ENCODE results near the gene GUCY2D. TPM values are rescaled to one million over a fixed set of nuclear protein-coding genes. Genes with fewer than 3 reads are reported as not detected.
"Not testable (repeated sequence)": the region's sequence is repeated elsewhere in the genome, so short reads cannot be mapped to it uniquely, and the experiment has no call there.

The GUCY2D gene
- total RNA-seq, 1 experiment from 2014 or later: not detected

- DNase-seq (ENCODE audit: low spot score): no peak
Measured at GRCh38 chr17:8044819-8045810, 42.7 kb downstream of the GUCY2D start.

DNA sequence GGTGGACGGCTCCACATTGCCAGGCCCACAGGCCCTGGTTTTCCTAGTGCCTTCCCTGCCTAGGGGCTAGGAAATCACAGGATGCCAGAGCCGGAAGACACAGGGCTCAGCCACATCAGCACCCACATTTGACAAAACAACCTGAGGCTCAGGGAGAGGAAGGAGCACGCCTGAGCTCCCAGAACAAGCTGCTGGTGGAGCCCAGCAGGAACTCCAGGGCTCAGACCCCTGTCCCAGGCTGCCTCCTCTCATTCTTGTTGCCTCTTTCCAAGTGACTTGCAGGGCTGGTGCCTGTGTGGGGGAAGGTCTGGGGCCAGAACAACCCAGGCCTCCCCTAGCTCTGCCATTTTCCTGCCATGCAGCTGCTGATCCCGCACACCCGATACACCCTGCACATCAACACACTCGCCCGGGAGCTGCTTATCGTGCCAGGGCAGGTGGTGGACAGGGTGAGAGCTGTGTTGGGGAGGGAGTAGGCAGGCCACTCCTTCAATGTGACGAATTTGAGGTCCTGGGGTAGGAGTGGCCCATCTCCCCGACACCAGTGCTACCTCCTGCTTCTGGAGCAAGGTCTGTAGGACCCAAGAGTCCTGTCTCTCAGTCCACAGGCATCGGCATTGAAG, 44.0 kb downstream of the GUCY2D start:
- DNase-seq (ENCODE audit: low spot score): no peak

- DNase-seq (ENCODE audit: low spot score): no peak
Measured at GRCh38 chr17:8046929-8047768, 44.7 kb downstream of the GUCY2D start.

DNA sequence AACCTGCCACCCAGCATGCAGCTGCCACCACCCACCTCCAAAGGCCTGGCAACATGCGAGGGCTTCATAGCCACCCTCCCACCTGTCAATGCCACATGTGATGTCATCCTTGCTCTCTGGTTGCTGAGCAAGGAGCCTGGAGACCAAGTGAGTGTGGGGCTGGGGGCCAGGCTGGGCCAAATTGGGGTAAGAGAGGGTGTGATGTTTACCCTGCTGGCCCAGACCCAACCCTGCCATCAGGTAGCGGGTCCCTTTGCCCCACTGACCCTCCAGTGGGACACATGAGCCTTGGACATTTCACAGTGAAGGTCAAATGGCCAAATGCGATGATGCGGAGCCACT, 45.3 kb downstream of the GUCY2D start:
- DNase-seq (ENCODE audit: low spot score): no peak

GRCh38 chr17:8048236-8048635, 45.8 kb downstream of the GUCY2D start:
- no peak for DNase-seq (ENCODE audit: low spot score)

DNA sequence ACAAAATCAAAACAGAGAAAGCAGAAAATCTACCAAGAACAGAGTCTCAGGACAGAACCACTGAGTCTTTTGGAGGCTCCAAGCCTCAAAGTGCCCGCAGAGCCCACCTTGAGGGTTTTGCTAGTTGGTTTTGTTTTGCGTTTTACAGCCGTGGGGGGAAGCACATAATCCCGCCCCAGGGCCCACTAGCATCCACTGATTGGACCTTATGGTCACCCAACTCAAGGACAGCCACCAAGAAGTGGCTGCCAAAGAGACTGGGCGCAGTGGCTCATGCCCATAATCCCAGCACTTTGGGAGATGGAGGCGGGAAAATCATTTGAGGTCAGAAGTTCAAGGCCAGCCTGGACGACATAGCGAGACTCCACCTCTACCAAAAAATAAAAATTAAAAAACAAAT, 46.3 kb downstream of the GUCY2D start:
- DNase-seq (ENCODE audit: low spot score): no peak

DNA sequence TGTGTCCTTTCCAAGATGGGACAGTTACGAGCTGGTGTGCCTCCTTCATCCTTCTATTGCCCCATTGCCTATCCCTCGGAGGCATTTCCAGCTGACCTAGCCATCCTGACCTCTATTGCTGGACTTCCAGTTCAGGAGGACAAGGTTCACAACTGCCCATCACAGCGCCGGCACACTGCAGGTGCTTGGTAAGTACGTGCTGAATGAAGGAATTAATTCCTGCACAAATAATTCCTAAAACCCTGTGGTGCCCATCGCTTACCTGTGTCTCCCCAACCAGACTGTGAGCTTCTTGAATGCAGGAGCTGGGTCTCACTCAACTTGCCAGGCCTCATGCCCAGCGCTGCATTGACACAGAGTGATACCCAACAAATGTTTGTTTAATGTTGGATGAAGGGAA, 49.4 kb downstream of the GUCY2D start:
- DNase-seq (ENCODE audit: low spot score): no peak

DNA sequence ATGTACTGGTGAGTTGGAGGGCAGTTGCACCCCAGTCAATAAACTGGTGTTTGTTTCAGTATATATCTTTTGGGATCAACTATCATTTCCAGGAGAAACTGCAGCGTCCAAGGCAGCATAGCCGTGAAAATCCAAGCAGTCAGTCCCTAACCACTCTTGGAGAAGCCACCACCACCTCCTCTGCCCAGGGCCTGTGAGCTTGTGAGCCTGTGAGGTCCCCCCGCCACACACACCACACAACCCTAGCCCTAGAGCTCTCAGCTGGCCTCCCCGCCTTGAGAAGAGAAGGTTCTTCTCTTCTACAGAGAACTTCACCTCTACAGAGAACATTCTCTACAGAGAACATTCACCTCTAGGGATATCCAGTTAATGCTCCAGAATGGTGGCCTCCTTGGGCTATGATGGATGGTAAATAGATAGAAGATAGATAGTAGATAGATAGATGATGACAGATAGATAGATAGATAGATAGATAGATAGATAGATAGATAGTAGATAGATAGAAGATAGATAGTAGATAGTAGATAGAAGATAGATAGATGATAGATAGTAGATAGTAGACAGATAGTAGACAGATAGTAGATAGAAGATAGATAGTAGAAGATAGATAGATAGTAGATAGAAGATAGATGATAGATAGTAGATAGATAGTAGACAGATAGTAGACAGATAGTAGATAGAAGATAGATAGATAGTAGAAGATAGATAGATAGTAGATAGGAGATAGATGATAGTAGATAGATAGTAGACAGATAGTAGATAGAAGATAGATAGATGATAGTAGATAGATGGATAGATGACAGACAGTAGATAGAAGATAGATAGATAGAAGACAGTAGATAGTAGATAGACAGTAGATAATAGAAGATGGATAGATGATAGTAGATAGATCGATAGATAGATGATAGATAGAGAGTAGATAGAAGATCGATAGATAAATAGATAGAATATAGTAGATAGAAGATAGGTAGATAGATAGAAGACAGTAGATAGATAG, 50.1 kb downstream of the GUCY2D start:
- no peak for DNase-seq (ENCODE audit: low spot score)

DNA sequence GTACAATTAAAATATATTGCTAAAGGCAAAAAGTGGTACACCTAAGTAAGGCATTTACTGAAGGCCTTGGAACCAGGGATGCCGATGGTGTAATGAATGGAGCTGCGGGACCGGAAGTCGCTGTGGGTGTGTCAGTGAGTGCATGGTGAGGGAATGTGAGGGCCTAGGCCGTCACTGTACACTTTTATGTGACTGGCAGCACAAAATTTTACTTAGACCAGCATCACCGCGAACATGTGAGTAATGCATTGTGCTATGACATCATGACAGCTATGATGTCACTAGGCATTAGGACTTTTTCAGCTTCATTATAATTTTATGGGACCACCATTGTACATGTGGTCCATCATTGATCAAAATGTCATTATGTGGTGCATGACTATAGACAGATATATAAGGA, 51.2 kb downstream of the GUCY2D start:
- DNase-seq (ENCODE audit: low spot score): no peak

- no peak for DNase-seq (ENCODE audit: low spot score)
Measured at GRCh38 chr17:8055851-8056231, 53.4 kb downstream of the GUCY2D start.

- peak; percentile 65 for DNase-seq (ENCODE audit: low spot score)
Measured at GRCh38 chr17:8056232-8056975, 54.0 kb downstream of the GUCY2D start.

DNA sequence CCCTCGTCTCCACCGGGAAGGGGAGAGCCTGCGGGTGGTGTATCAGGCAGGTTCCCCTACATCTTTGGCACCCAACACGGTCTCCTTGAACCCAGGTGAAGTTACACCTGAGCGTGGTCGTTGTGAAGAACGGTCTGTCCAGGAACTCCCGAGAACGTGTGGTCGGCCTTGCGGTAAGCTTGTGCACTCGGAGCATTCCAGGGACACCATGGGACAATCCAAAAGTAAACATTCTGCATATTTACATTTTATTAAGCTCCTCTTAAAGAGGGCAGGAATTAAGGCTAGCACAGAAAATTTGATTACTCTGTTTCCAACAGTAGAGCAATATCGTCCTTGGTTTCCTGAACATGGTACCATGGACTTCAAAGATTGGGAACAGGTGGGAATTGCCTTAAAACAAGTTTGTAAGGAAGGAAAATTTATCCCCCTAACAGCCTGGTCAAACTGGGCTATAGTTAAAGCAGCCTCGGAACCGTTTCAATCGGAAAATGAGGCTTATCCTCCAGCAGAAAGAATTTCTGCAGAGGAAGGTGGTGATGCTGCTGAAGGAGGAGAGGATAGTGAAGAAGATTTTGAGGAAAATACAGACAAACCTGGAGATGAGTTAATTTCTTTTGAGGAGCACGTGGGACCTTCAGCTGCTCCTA, 54.7 kb downstream of the GUCY2D start:
- DNase-seq (ENCODE audit: low spot score): no peak

DNA sequence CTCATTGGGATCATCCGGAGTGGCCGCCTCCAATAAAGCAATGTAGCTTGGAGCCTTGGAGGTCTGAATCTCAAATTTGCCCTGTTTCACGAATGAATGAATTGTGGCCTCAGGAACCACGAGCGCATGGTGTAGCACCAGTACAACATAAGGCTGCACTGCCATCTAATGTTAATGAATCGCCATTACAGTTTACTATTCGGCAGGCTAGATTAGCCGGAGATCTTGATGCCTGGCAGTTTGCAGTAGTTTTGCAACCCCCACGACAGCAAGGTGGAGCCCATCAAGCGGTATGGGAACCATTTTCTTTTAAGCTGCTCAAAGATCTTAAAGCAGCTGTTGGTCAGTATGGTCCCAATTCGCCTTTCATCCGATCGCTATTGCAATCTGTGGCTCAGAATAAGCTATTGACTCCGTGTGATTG, 55.3 kb downstream of the GUCY2D start:
- peak; percentile 73 for DNase-seq (ENCODE audit: low spot score)

- no peak for DNase-seq (ENCODE audit: low spot score)
Measured at GRCh38 chr17:8059131-8059530, 56.7 kb downstream of the GUCY2D start.

DNA sequence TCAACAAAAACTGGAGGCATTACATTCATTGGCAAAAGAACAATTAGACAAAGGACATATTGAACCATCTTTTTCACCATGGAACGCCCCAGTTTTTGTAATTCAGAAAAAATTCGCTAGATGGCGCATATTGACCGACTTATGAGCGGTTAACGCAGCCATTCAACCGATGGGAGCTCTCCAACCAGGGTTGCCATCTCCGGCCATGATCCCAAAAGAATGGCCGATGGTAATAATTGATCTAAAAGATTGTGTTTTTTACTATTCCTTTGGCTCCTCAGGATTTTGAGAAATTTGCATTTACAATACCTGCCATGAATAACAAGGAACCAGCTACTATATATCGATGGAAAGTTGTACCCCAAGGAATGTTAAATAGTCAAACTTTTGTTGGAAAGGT, 57.9 kb downstream of the GUCY2D start:
- no peak for DNase-seq (ENCODE audit: low spot score)

DNA sequence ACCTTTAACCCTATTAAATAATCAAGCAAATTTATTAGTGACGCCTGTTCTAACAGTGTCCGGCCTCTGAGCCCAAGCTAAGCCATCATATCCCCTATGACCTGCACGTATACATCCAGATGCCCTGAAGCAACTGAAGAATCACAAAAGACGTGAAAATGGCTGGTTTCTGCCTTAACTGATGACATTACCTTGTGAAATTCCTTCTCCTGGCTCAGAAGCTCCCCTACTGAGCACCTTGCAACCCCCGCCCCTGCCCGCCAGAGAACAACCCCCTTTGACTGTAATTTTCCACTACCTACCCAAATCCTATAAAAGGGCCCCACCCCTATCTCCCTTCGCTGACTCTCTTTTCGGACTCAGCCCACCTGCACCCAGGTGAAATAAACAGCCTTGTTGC, 59.4 kb downstream of the GUCY2D start:
- DNase-seq (ENCODE audit: low spot score): not testable (repeated sequence)

DNA sequence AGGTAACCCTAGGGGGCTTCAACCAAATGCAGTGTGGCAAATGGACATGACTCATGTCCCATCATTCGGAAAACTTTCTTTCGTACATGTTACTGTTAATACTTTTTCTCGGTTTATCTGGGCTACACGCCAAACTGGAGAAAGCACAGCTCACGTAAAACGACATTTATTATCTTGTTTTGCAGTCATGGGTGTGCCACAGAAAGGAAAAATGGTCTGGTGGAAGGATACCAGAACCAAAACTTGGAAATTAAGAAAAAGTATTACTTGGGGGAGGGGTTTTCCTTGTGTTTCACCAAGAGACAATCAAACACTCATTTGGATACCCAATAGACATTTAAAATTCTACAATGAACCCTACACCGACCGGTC, 60.0 kb downstream of the GUCY2D start:
- DNase-seq (ENCODE audit: low spot score): no peak

GRCh38 chr17:8062807-8063483, 60.5 kb downstream of the GUCY2D start:
- DNase-seq (ENCODE audit: low spot score): no peak

Data from H4 (cell line).